Activated CD4-positive, alpha-beta T cell treated with anti-CD3 and anti-CD28 coated beads, Interleukin-2, amount 50 U/mL, for 1 hour (primary cell): ENCODE measurements around the gene KIFC1.
A peak's percentile ranks its signal among the peaks of the same experiment; 100 is the strongest.
"Not testable (repeated sequence)": the region's sequence is repeated elsewhere in the genome, so short reads cannot be mapped to it uniquely, and the experiment has no call there.

Experiments used
- DNase-seq: peaks from one replicate; pipeline ENCODE4 v3.0.0-alpha.2; 2020

Gene KIFC1

DNA sequence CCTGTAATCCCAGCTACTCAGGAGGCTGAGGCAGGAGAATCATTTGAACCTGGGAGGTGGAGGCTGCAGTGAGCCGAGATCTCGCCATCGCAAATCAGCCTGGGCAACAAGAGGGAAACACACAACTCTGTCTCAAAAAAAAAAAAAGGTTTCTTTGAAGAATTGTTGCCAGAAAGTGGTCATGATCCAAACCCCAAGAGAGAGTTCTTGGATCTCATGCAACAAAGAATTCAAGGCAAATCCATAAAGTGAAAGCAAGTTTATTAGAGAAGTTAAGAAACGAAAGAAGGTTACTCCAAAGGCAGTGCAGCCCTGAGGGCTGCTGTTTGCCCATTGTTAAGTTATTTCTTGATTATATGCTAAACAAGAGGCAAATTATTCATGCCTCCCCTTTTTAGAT lies 14.5 kb upstream of the KIFC1 start:
- no peak for DNase-seq

DNA sequence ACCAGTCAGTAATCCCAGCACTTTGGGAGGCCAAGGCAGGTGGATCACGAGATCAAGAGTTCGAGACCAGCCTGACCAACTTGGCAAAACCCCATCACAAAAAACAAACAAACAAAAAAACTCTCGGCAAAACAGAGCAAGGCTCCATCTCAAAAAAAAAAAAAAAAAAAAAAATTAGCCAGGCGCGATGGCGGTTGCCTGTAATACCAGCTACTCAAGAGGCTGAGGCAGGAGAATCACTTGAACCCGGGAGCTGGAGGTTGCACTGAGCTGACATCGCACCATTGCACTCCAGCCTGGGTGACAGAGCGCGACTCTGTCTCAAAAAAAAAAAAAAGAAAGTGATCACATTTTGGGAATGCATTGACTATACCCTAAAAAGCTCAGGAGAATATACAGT lies 12.4 kb upstream of the KIFC1 start:
- not testable (repeated sequence) for DNase-seq

DNA sequence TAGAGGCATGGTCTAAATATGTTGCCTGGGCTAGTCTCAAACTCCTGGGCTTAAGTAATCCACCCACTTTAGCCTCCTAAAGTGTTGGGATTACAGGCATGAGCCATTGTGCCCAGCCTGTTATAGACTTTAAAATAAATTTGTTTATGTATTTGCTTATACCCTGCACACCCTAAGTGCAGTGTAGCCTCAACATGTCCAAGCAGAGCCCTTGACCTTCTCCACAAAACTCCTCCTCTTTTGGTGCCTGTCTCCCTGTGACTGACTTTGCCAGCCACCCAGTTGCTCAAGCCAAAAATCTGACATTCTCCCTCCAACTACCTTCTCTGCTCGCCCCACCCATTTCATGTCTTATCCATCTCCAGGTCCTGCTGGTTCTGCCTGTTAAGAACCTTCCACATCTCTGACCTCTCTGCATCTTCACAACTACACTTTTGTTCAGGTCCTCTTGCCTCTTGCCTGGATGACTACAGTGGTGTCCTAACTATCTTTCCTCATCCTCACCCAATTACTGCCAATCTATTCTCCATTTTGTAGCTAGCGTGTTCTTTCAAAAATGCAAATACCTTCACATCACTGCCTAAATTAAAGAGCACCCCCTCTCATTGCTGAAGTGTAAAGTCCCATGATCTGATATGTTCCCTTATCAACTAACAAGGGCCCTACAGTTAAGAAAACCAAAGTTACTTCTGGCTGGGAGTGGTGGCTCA lies 11.2 kb upstream of the KIFC1 start:
- DNase-seq, result no peak

DNA sequence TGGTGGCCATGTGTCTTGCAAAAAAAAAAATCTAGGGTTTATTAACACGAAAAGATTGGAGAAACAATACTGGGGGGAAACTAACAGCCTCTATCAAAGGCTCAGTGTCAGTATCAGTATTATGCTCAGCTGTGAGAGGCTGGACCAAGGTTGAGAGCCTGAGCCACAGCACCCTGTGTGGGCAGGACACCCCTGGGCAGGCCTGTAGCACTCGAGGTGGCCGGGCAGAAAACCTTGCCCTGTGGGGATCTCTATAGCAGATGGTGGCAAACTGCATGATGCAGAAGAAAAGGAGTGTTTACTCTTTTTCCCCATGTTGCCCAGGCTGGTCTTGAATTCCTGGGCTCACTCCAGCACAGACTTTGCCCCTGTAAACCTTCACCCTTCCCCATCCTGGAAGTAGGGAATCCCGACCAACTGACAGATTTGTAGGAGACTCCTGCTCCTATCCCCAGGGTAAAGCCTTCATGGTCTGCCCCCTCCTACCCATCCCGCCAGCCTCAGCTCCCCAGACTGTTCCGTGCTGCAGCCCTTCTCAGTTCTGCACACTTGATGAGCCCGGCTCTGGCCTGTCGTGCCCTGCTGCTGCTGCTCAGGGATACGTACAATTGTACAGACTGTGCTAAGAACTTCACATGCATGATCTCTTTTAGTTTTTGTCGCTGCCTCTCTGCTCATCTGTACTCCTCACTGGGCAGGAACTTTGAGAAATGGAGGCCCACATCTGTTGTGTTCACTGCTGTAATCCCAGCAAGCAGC lies 8.0 kb upstream of the KIFC1 start:
- DNase-seq, result no peak

DNA sequence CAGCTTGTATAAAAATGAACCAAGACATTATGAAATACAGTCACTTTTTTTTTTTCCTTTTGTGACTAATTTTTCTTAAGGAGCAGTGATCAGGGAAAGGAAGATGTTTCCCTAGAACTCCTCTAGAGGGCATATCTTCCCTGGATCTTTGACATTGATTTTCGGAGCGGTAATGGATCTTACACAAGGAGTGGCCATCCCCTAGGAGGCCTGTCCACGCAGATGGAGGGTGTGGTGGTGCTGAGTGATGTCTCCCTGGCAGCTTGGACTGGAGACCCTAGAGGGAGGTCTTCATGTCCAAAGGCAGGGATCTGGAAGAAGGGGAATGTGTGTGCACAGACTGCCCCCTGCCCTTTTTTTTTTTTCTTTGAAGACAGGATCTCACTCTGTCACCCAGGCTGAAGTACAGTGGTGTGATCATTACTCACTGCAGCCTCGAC lies 7.0 kb upstream of the KIFC1 start:
- no peak for DNase-seq

DNA sequence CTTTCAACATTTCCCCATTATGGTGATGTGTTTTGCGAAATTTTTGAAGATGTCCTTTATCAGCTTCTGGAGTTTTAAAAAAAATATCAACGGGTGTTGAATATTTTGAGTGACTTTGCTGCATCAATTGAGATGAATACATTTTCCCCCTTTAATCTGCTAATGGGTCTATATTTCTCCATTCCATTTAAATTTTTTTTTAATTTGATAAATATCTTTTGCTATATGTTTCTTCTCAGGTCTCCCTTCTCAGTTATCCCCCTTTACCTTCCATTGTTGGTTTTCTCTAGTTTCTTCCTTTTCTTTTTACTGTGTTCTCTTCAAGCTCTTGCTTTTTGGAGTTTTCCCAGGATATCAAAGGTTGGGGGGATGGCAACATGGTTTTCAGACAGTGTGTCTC lies 1.4 kb upstream of the KIFC1 start:
- no peak for DNase-seq

DNA sequence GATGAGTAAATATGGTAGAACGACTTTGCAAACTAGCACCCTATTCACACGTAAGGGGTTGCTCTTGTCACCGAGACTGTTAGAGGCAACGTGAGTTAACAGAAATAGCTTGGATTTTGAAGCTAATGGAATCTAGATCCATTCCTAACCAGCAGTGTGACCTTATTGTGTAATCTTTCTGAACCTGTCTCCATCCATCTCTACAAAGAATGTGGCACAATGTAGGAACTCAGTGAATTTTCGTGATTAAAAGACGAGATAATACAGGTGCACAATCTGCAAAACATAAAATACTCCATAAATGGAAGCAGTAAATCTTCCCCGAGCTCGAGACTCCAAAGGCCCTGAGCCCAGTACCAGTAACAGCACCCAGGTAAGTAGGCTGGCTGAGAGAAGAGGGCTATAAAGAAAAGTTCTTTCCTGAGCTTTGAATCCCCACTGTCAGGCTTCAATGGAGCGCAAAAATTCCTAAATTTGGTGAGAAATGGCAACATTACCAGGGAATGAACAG lies 801 bp upstream of the KIFC1 start:
- DNase-seq, result no peak

DNA sequence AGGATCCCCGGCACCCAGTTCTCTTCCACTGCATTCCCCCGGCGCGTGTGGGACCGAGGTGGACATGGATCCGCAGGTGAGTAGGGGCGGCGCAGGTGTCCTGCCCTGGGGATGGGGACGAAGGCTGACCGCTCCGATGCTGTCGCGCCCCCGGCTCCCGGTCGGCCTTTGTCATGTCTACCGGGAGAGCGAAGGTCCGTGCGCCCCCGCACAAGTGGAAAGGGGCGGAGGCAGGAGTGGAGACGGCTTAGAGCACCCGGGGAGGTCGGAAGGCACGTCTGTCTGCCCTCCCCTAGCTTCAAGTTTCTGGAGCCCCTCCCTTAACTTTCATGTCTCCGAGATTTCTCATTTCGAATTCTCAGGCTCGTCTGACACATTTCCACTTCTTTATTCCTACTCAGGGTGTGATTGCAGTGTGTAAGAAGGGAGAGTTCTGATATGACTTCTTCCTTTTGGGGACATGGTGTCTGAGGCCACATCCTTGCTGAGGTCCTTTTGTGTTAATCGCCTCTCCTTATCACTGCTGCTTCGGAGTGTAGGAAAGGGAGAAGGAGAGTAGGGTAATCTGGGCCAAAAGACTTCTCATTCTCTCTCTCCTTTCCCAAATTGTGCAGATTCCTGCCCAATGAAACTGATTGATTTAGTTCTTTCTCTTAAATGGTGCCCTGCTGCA lies 435 bp downstream of the KIFC1 start:
- DNase-seq, result no peak

DNA sequence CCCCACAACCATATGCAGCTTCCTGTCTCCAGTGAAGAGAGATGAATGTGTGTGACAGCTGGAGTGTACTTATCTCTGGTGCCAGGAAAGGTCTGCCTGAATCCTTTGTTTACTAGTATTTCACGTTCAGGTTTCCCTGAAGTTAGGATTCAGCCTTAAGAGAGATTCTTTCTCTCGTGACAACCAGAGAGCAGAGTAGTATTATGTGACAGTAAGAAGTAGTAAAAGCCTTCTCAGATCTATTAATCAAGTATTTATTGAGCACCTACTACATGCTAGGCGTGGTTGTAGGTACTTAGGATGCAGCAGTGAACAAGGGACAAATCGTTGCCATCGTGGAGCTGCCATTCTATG lies 949 bp downstream of the KIFC1 start:
- no peak for DNase-seq

DNA sequence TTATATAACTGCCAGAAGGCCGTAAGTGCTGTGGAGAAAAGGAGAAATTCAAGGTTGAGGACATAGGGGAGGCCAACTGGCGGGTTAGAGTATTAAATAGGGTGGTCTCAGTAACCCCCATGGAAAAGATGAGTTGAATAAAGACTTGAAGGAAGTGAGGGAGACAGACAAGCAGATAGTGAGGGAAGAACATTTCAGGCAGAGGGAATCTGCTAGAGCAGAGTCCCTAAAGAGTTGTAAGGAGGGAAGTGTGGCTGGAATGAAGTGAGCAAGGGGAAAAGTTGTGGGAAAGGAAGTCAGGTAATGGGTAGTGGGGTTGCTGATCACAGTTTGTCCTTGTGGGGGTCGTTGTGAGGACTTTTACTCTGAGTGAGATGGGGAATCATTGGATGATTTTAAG lies 1.4 kb downstream of the KIFC1 start:
- no peak for DNase-seq

DNA sequence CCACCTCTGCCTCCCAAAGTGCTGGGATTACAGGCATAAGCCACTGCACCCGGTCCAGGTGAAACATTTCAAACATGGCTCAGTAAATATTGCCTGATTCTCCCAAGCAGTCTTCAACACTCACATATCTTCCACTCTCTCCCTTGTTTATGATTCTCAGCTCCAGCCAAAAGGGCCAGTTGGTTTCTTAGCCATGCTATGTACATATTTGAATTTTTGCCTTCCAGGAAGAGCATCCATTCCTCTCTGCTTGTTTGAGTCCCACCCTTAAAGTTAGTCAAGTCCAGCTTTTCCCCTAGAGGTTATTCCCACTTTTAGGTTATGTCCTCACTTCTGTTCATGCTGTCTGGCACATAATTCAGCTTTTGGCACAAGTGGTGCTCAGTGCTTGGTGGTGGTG lies 5.9 kb downstream of the KIFC1 start:
- DNase-seq, result no peak

DNA sequence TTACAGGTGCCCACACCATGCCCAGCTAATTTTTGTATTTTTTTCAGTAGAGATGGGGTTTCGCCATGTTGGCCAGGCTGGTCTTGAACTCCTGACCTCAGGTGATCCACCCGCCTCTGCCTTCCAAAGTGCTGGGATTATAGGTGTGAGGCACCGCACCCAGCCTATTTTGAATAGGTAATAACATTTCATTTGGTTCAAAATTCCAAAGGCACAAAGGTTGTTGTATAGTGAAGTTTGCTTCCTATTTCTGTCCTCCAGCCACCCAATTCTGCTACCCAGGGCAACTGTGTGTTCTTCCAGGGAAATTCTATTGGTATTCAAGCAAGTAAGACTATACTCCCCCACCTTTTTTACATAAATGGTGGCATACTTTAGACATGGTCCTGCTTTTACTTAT lies 7.0 kb downstream of the KIFC1 start:
- not testable (repeated sequence) for DNase-seq

DNA sequence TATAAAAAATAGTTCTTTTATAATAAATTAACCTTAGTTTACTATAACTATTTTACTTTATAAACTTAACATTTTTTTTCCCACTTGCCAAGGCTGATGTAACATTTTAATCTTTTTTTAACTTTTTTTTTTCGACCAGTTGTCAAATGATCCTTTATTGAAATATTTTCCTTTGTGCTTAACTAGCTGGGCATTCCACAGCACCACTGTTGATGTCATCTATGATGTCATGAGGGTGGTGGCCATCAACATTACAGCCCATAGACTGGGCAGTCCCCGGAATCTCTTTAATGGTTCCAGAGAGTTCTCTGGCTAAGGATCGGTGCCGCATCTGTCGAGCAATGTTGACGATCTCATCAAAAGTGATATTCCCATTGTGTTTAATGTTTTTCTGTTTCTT lies 8.3 kb downstream of the KIFC1 start:
- not testable (repeated sequence) for DNase-seq

DNA sequence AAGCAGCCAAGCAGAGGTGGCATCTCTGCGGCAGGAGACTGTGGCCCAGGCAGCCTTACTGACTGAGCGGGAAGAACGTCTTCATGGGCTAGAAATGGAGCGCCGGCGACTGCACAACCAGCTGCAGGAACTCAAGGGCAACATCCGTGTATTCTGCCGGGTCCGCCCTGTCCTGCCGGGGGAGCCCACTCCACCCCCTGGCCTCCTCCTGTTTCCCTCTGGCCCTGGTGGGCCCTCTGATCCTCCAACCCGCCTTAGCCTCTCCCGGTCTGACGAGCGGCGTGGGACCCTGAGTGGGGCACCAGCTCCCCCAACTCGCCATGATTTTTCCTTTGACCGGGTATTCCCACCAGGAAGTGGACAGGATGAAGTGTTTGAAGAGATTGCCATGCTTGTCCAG lies 13.3 kb downstream of the KIFC1 start:
- no peak for DNase-seq

DNA sequence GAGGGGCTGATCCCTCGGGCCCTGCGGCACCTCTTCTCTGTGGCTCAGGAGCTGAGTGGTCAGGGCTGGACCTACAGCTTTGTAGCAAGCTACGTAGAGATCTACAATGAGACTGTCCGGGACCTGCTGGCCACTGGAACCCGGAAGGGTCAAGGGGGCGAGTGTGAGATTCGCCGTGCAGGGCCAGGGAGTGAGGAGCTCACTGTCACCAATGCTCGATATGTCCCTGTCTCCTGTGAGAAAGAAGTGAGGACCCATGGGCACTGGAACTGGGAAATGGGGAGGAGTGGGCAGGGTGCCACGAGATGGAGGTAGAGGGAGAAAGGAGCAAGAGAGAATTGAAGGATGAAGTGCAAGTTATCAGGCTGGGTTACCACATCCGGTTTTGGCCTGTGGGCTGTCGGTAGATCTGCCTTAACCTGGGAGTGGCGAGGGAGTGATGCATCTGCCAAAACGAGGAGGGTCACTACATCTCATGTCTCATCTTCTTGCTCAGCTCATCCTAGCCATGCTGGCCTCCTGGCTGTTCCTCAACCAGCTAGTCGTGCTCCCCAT lies 13.8 kb downstream of the KIFC1 start:
- DNase-seq, result no peak

DNA sequence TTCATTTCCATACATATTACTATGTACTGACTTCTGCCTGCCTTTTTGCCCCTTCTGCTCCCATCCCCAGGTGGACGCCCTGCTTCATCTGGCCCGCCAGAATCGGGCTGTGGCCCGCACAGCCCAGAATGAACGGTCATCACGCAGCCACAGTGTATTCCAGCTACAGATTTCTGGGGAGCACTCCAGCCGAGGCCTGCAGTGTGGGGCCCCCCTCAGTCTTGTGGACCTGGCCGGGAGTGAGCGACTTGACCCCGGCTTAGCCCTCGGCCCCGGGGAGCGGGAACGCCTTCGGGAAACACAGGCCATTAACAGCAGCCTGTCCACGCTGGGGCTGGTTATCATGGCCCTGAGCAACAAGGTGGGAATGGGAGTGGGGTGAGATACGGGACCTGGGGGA lies 14.5 kb downstream of the KIFC1 start:
- DNase-seq, result no peak

DNA sequence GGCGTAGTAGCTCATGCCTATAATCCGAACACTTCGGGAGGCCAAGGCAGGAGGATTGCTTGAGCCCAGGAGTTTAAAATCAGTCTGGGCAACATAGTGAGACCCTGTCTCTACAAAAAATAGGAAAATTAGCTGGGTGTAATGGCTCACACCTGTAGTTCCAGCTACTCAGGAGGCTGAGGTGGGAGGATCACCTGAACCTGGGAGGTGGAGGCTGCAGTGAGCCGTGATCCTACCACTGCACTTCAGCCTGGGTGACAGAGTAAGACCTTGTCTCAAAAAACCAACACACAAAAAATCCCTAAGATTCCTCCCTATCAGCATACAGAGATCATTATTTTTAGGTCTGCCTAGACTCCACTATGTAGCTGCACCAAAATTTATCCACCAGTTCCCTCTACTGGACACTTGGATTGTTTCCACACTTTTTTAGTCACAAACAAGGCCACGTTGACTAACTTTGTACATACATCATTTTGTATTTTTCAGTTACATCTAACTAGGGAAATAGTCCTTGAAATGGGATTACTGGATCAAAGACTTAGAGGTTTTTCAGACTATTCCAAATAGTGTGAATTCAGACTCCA lies 15.6 kb downstream of the KIFC1 start:
- DNase-seq, result no peak

DNA sequence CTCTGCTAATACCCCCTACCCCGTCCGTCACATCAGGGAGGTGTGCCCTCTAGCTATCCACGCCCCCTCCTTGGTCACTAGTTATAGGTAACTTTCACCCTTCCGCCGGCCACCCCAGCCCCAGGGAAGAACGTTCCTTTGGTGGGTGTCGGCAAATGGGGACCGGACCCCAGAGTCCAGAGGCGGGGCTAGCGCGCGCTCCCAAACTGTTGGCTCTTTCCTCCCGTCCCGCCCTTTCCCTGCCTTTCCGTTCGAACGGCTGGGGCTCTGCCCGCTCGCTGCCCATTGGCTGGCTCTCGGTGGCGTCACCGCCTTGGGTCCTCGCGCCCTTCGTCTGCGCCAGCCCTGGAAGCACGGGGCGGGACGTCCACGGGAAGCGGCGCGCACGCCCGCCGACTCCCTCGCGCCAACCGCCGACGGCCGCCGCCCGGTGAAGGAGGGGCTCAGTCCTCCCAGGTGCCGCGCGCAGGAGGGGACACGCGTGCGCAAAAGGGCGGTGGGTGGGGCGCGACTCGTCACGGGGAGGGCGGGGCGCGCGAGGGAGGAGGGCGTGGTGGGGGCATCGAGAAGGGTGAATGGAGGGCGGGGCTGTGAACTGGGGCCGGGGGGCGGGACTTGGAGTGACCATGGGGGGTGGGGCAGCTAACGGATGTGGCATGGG lies 18.6 kb downstream of the KIFC1 start:
- DNase-seq, result peak; percentile 97

DNA sequence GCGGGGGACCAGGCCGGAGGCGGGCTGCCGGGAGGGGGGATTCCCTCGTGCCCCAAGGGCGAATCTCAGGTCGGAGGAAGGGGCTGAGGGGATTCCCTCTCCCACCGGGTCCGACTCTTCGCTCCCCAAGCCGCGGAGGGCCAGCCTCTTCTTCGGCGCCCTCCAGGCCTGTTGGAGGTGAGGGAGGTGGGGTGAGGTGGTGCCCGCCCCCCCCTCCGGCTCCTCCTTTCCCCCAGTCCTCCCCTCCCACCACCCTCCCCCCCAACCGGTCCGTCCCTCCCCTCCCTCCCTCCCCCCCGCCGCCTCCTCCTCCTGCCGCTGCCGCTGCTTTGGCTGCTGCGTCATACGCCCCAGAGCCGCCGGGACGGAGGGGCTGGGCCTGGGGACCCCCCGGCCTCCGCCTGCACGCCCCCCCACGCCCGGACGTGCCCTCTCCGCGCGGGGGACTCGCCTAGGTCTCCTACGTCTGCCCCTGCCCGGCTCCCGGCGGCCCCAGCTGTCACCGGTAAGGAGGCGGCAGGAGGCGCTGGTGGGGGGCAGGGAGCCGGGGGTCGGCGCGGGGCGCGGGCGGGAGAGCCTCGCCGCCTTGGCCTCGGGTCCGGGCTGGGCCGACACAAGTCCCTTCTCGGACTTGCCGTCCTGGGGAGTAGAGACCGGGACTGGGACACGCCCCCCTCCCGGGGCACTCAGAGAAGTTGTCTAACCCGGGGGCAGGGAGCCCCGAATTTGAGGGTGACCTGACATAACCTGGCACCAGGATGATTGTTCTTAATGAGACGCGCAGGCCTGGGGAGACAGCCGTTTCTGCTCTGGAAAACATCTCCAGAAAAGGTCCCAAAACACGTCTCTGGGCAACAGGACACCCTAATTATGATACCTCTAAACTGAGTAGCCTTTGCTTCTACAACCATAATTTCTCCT lies 19.3 kb downstream of the KIFC1 start, which contains the start of gene PHF1:
Gene PHF1, plus strand, starts transcription at position 304 of the 921 bp plus-strand sequence. CDS start 1,250 bp downstream, outside the sequence.
- DNase-seq, result peak; percentile 79

DNA sequence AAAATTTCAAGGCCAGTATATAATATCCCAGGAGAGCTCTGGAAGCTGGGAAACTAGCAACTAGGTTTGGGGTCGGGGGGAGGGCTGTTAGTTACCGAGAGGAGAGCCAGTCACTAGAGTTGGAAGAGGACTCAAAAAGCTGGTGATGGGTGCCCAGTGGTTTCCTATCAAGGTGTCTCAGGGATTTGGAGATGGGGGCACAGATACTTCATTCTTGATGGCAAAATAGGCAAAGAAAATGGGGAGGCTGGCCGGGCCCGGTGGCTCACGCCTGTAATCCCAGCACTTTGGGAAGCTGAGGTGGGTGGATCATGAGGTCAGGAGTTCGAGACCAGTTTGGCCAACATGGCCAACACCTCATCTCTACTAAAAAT lies 20.0 kb downstream of the KIFC1 start:
- no peak for DNase-seq
